ENCODE measurements around the gene FOSL1.

DNA sequence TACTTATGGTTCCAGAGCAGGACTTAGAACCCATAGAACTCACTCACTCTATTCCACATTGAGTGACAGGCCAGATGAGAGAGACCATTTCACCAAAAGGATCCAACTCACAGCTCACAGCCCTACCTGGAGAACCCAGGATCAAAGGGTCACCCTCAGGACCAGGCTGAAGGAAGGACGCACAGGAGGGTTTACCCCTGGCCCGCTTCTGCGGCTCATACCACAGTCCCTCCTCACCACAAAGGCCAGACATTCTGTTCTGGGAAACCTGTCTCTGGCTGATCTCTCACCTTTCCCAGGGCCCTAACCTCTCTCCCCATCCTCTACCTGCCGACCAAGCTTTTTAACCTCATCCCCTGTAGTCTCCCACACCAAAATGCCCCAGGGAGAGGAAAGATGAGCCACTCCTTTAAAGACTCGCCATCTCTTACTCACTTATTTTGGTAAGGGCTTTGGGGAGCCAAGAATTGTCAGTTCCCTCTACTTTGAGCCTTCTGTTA is 4.7 kb downstream of the FOSL1 start:
- TF ChIP-seq, protein P1, sequence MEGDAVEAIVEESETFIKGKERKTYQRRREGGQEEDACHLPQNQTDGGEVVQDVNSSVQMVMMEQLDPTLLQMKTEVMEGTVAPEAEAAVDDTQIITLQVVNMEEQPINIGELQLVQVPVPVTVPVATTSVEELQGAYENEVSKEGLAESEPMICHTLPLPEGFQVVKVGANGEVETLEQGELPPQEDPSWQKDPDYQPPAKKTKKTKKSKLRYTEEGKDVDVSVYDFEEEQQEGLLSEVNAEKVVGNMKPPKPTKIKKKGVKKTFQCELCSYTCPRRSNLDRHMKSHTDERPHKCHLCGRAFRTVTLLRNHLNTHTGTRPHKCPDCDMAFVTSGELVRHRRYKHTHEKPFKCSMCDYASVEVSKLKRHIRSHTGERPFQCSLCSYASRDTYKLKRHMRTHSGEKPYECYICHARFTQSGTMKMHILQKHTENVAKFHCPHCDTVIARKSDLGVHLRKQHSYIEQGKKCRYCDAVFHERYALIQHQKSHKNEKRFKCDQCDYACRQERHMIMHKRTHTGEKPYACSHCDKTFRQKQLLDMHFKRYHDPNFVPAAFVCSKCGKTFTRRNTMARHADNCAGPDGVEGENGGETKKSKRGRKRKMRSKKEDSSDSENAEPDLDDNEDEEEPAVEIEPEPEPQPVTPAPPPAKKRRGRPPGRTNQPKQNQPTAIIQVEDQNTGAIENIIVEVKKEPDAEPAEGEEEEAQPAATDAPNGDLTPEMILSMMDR (conservative IDR thresholded peaks at IDR 0.05 in 1 of 2, IDR thresholded peaks at IDR 0.05 in 1 of 2; ENCODE audit: low read depth in 1 of 2, low read length in 2 of 2): no peak
- no peak for TF ChIP-seq EZH2 (IDR thresholded peaks at IDR 0.05; ENCODE audit: low read length, missing control alignments)
